IMR-90 (cell line): Measurements from ENCODE around the gene DNAJC3. TPM values are rescaled to one million over a fixed set of nuclear protein-coding genes. Genes with fewer than 3 reads are reported as not detected.

Experiments
- ATAC-seq: fragments of 200-7000 bp; cut with Tn5 transposase; 2 replicates; pipeline ENCODE4 v1.9.1; 2020; ENCODE audit warnings: low read depth, mild to moderate bottlenecking, moderate library complexity
- BruUV-seq: library from RNA; stranded (reverse); fragments of 400-500 nt; replicated peaks from 2 replicates; lab custom pipeline; 2021; lab: Mats Ljungman, UMichigan
- CTCF ChIA-PET: fragments of 300-600 bp; formaldehyde crosslinking; extraction: SDS; loops from one replicate; lab custom pipeline; 2021; ENCODE audit warnings: antibody characterized with exemption; lab: Yijun Ruan, JAX
- POLR2A ChIA-PET: fragments of 300-600 bp; sonication (Branson Sonifier 250); formaldehyde crosslinking; loops from one replicate; lab custom pipeline; 2022; ENCODE audit warnings: antibody characterized with exemption; ENCODE audit not compliant: unreplicated experiment; lab: Charles Lee
- DNase-seq: peaks from one replicate; pipeline ENCODE4 v3.0.0; 2013
- H2AFZ ChIP-seq: replicated peaks from 2 replicates; pipeline ENCODE3; 2013; ENCODE audit warnings: low read length, mild to moderate bottlenecking; ENCODE audit not compliant: poor library complexity
- H2AK5ac ChIP-seq: 2 replicates; pipeline ENCODE4 v1.6.1; 2013; ENCODE audit warnings: low read depth, low read length, inconsistent platforms
- H2AK9ac ChIP-seq: replicated peaks from 2 replicates; pipeline ENCODE3; 2013; ENCODE audit warnings: mild to moderate bottlenecking, low read depth, low read length, moderate library complexity; ENCODE audit not compliant: poor library complexity
- H2BK120ac ChIP-seq: 2 replicates; pipeline ENCODE4 v1.6.1; 2013; ENCODE audit warnings: low read depth, low read length, inconsistent platforms
- H2BK15ac ChIP-seq: 3 replicates; pipeline ENCODE4 v1.6.1; 2013; ENCODE audit warnings: low read depth, low read length, inconsistent platforms
- H2BK20ac ChIP-seq: 2 replicates; pipeline ENCODE4 v1.6.1; 2013; ENCODE audit warnings: low read depth, mild to moderate bottlenecking, inconsistent platforms, low read length, moderate library complexity
- H2BK5ac ChIP-seq: 2 replicates; pipeline ENCODE4 v1.6.1; 2013; ENCODE audit warnings: mild to moderate bottlenecking, low read depth, low read length, inconsistent platforms; ENCODE audit not compliant: poor library complexity, severe bottlenecking
- H3K14ac ChIP-seq: replicated peaks from 2 replicates; pipeline ENCODE4 v1.6.1; 2013; ENCODE audit warnings: low read depth, low read length, inconsistent platforms
- H3K18ac ChIP-seq: 2 replicates; pipeline ENCODE4 v1.6.1; 2013; ENCODE audit warnings: low read depth, low read length, control low read depth
- H3K23ac ChIP-seq: 2 replicates; pipeline ENCODE4 v1.6.1; 2013; ENCODE audit warnings: low read depth, low read length, inconsistent platforms
- H3K27ac ChIP-seq: 2 replicates; pipeline ENCODE4 v1.5.1; 2013; ENCODE audit warnings: mild to moderate bottlenecking, control low read depth, low read length; ENCODE audit not compliant: insufficient read depth
- H3K27me3 ChIP-seq: 2 replicates; pipeline ENCODE4 v1.6.1; 2013; ENCODE audit warnings: low read length; ENCODE audit not compliant: control insufficient read depth, insufficient read depth
- H3K36me3 ChIP-seq: 2 replicates; pipeline ENCODE4 v1.6.1; 2013; ENCODE audit warnings: low read length, mixed read lengths; ENCODE audit not compliant: control insufficient read depth, insufficient read depth
- H3K4ac ChIP-seq: 2 replicates; pipeline ENCODE4 v1.6.1; 2013; ENCODE audit warnings: low read depth, low read length, inconsistent platforms
- H3K4me1 ChIP-seq: 2 replicates; pipeline ENCODE4 v1.6.1; 2013; ENCODE audit warnings: low read length, mixed read lengths; ENCODE audit not compliant: control insufficient read depth, insufficient read depth
- H3K4me2 ChIP-seq: 2 replicates; pipeline ENCODE4 v1.6.1; 2013; ENCODE audit warnings: low read depth, mild to moderate bottlenecking, control low read depth, low read length, moderate library complexity
- H3K4me3 ChIP-seq: 2 replicates; pipeline ENCODE4 v1.5.1; 2013; ENCODE audit warnings: low read depth, mild to moderate bottlenecking, control low read depth, low read length, moderate library complexity; ENCODE audit not compliant: insufficient read depth
- H3K56ac ChIP-seq: 2 replicates; pipeline ENCODE4 v1.6.1; 2013; ENCODE audit warnings: low read length, inconsistent platforms; ENCODE audit not compliant: insufficient read depth; ENCODE audit errors: extremely low read depth
- H3K79me1 ChIP-seq, 2 experiments: 2 replicates each; pipeline ENCODE4 v1.6.1; 2013; ENCODE audit warnings: low read length in 2 of 2, inconsistent platforms in 1 of 2, low read depth in 1 of 2
- H3K9ac ChIP-seq: 2 replicates; pipeline ENCODE4 v1.6.1; 2013; ENCODE audit warnings: low read depth, low read length, control low read depth
- H3K9me1 ChIP-seq: 2 replicates; pipeline ENCODE4 v1.6.1; 2013; ENCODE audit warnings: low read length, inconsistent platforms; ENCODE audit not compliant: insufficient read depth
- H3K9me3 ChIP-seq: 2 replicates; pipeline ENCODE4 v1.6.1; 2013; ENCODE audit warnings: low read length; ENCODE audit not compliant: control insufficient read depth, insufficient read depth
- H4K20me1 ChIP-seq: 2 replicates; pipeline ENCODE4 v1.6.1; 2013; ENCODE audit warnings: low read length, inconsistent platforms; ENCODE audit not compliant: insufficient read depth
- H4K5ac ChIP-seq: 2 replicates; pipeline ENCODE4 v1.6.1; 2013; ENCODE audit warnings: mild to moderate bottlenecking, low read depth, low read length, control low read depth
- H4K8ac ChIP-seq, 2 experiments: 2 replicates each; pipeline ENCODE4 v1.6.1; 2013; ENCODE audit warnings: low read depth in 2 of 2, low read length in 2 of 2, control low read depth in 1 of 2, inconsistent platforms in 1 of 2
- H4K91ac ChIP-seq: 2 replicates; pipeline ENCODE4 v1.6.1; 2013; ENCODE audit warnings: low read depth, low read length, inconsistent platforms; ENCODE audit not compliant: insufficient read depth
- BHLHE40 ChIP-seq: fragments of 150-350 bp; IDR thresholded peaks from 2 replicates; pipeline ENCODE4 v1.6.1; 2016; ENCODE audit warnings: mild to moderate bottlenecking, low read depth, low read length
- CEBPB ChIP-seq: IDR thresholded peaks from 2 replicates; pipeline ENCODE4 v1.6.1; 2012; ENCODE audit warnings: low read depth, low read length, improper control_type of control experiment
- CHD1 ChIP-seq: IDR thresholded peaks from 2 replicates; pipeline ENCODE4 v1.6.1; 2012; ENCODE audit warnings: low read depth, low read length, improper control_type of control experiment
- CTCF ChIP-seq: conservative IDR thresholded peaks from 2 replicates; pipeline ENCODE4 v1.5.1; 2012; ENCODE audit warnings: mild to moderate bottlenecking, low read depth, low read length, improper control_type of control experiment
- FOS ChIP-seq: fragments of 150-350 bp; IDR thresholded peaks from 2 replicates; pipeline ENCODE4 v1.6.1; 2016; ENCODE audit warnings: low read depth, low read length
- MAFK ChIP-seq: IDR thresholded peaks from 2 replicates; pipeline ENCODE4 v1.6.1; 2012; ENCODE audit warnings: low read depth, low read length, improper control_type of control experiment
- MAZ ChIP-seq: IDR thresholded peaks from 2 replicates; pipeline ENCODE4 v1.6.1; 2012; ENCODE audit warnings: low read depth, mild to moderate bottlenecking, low read length, improper control_type of control experiment, moderate library complexity, borderline replicate concordance
- MXI1 ChIP-seq: IDR thresholded peaks from 2 replicates; pipeline ENCODE4 v1.6.1; 2012; ENCODE audit warnings: low read depth, mild to moderate bottlenecking, low read length, moderate library complexity, borderline replicate concordance
- NFE2L2 ChIP-seq: fragments of 150-350 bp; IDR thresholded peaks from 2 replicates; pipeline ENCODE4 v1.6.1; 2016; ENCODE audit warnings: low read depth, mild to moderate bottlenecking, low read length
- POLR2A ChIP-seq: IDR thresholded peaks from 2 replicates; pipeline ENCODE4 v1.6.1; 2012; ENCODE audit warnings: mild to moderate bottlenecking, low read depth, low read length
- RAD21 ChIP-seq: IDR thresholded peaks from 2 replicates; pipeline ENCODE4 v1.6.1; 2012; ENCODE audit warnings: low read length, improper control_type of control experiment
- RCOR1 ChIP-seq: IDR thresholded peaks from 2 replicates; pipeline ENCODE4 v1.6.1; 2012; ENCODE audit warnings: mild to moderate bottlenecking, low read length, improper control_type of control experiment; ENCODE audit not compliant: insufficient replicate concordance
- RFX5 ChIP-seq: IDR thresholded peaks from 2 replicates; pipeline ENCODE4 v1.8.0; 2012; ENCODE audit warnings: low read depth, mild to moderate bottlenecking, low read length, moderate library complexity
- SMC3 ChIP-seq: fragments of 150-350 bp; IDR thresholded peaks from 2 replicates; pipeline ENCODE4 v1.6.1; 2016; ENCODE audit warnings: low read depth, mild to moderate bottlenecking, antibody characterized with exemption, low read length, moderate library complexity
- WGBS, 2 experiments: methylation state at CpG; one replicate each; pipeline versions ENCODE4 v1.1.5 to v1.1.7; 2013; ENCODE audit warnings: missing lambda C conversion rate in 2 of 2; ENCODE audit not compliant: insufficient read length in 1 of 2; ENCODE audit errors: extremely low coverage in 2 of 2; 5-methylcytosine and 5-hydroxymethylcytosine counted together
- dilution Hi-C: fragments of 300-500 bp; cut with HindIII; formaldehyde crosslinking; loops from one replicate; pipeline ENCODE4 v1.14.3; 2018; ENCODE audit warnings: low sequenced_read_pairs; ENCODE audit not compliant: unreplicated experiment
- in situ Hi-C: fragments of 300-500 bp; cut with MboI; formaldehyde crosslinking; loops from 3 replicates; pipeline ENCODE4 v1.14.3; 2019; ENCODE audit warnings: low sequenced_read_pairs, inconsistent platforms, mixed read lengths
- intact Hi-C: fragments of 100-400 bp; cut with micrococcal nuclease; formaldehyde crosslinking; loops from 2 replicates; pipeline ENCODE4 v1.10.0; 2022
- polyA plus RNA-seq, 3 experiments: library from polyadenylated mRNA; depleted of rRNA; stranded (reverse); fragments of >200 nt; gene quantifications; 2 replicates each; pipeline ENCODE4 v1.2.3, GENCODE V29; 2012; ENCODE audit warnings: low replicate concordance in 1 of 3
- total RNA-seq: library from RNA; depleted of rRNA; stranded (reverse); fragments of >200 nt; gene quantifications from 2 replicates; pipeline ENCODE4 v1.2.3, GENCODE V29; 2012
- TF ChIP-seq, protein P1 (sequence below): fragments of 150-350 bp; IDR thresholded peaks from 2 replicates; pipeline ENCODE4 v1.6.1; 2017; ENCODE audit warnings: mild to moderate bottlenecking, antibody characterized with exemption, low read length, low read depth
- TF ChIP-seq, protein P2 (sequence below): fragments of 150-350 bp; IDR thresholded peaks from 2 replicates; pipeline ENCODE4 v1.6.1; 2016; ENCODE audit warnings: low read depth, mild to moderate bottlenecking, low read length, moderate library complexity, borderline replicate concordance

Gene DNAJC3
- total and polyA plus RNA-seq, 2 of the 4 experiments (the other 2 are of a cell fraction): 10.7 to 28.5 TPM

- Histone ChIP-seq H3K4me2 (no peak overlapping the region), H2BK5ac (no peak overlapping the region), H3K9me1 (peaks cover 8% of the 10 kb centered on the region; the same call in 1 of the 2 replicates), H3K36me3 (peaks cover 53% of the 10 kb centered on the region), H3K27me3 (no peaks in the 10 kb centered on the region), H2BK15ac (no peak overlapping the region), H3K56ac (no peak overlapping the region), H3K9me3 (no peaks in the 10 kb centered on the region; the same call in 1 of the 2 replicates), H2BK20ac (no peak overlapping the region), H4K8ac (no peak overlapping the region), H3K4me3 (no peak overlapping the region), H3K27ac (no peak overlapping the region), H3K14ac (no peak overlapping the region), H4K5ac (no peak overlapping the region), H3K9ac (no peak overlapping the region), H2AFZ (no peak overlapping the region), H2AK9ac (no peak overlapping the region), H2AK5ac (no peak overlapping the region), H3K23ac (no peak overlapping the region), H4K91ac (no peak overlapping the region), H3K18ac (no peak overlapping the region), H3K79me1 (peaks cover 4 to 6% of the 10 kb centered on the region in 2 experiments; a peak in 3 of 4 replicates), H2BK120ac (no peak overlapping the region), H4K20me1 (peaks cover 2% of the 10 kb centered on the region), H3K4me1 (peaks cover 2% of the 10 kb centered on the region; the same call in 1 of the 2 replicates), H3K4ac (no peak overlapping the region)
- CTCF ChIA-PET: no interaction called here
- DNase-seq (no peak), ATAC-seq (no peak)
- dilution Hi-C loops: no loop called here
- intact Hi-C loops: no loop called here
- TF ChIP-seq, protein P1, sequence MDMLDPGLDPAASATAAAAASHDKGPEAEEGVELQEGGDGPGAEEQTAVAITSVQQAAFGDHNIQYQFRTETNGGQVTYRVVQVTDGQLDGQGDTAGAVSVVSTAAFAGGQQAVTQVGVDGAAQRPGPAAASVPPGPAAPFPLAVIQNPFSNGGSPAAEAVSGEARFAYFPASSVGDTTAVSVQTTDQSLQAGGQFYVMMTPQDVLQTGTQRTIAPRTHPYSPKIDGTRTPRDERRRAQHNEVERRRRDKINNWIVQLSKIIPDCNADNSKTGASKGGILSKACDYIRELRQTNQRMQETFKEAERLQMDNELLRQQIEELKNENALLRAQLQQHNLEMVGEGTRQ: no peak
- TF ChIP-seq CEBPB (no peak), NFE2L2 (no peak), CHD1 (no peak), RAD21 (no peak), POLR2A (no peak), RCOR1 (no peak), MAFK (no peak), FOS (no peak), CTCF (no peak), MAZ (no peak), SMC3 (no peak), MXI1 (no peak), BHLHE40 (no peak), RFX5 (no peak)
- TF ChIP-seq, protein P2, sequence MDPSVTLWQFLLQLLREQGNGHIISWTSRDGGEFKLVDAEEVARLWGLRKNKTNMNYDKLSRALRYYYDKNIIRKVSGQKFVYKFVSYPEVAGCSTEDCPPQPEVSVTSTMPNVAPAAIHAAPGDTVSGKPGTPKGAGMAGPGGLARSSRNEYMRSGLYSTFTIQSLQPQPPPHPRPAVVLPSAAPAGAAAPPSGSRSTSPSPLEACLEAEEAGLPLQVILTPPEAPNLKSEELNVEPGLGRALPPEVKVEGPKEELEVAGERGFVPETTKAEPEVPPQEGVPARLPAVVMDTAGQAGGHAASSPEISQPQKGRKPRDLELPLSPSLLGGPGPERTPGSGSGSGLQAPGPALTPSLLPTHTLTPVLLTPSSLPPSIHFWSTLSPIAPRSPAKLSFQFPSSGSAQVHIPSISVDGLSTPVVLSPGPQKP: no peak
- BruUV-seq: no TSS peak
- in situ Hi-C loops: no loop called here
- POLR2A ChIA-PET: no interaction called here
- 100% methylated on average over 1 of the region's 4 CpGs; no CpG with 5 or more reads in 1 of the 2 experiments for WGBS, 2 experiments
Observed at GRCh38 chr13:95629071-95629470, 47.9 kb upstream of the DNAJC3 start.
